ENCODE measurements around the gene TMEM175.

- TF ChIP-seq BCLAF1 (IDR thresholded peaks at IDR 0.05; ENCODE audit: borderline replicate concordance in 1 of 2, control insufficient read depth in 1 of 2, low read depth in 2 of 2, low read length in 1 of 2) = no peak
- TF ChIP-seq ZNF766 (CRISPR knock-in tag; conservative IDR thresholded peaks at IDR 0.05) = no peak
- no peak for TF ChIP-seq KLF6 (CRISPR knock-in tag; IDR thresholded peaks at IDR 0.05; ENCODE audit: borderline replicate concordance)
- no peak for TF ChIP-seq SIRT6 (IDR thresholded peaks at IDR 0.05; ENCODE audit: low read depth, low read length)
- no peak for TF ChIP-seq JUN (IDR thresholded peaks at IDR 0.05; ENCODE audit: borderline replicate concordance, low read depth, low read length)
- TF ChIP-seq JUN (CRISPR knock-in tag; IDR thresholded peaks at IDR 0.05; ENCODE audit: borderline replicate concordance) = no peak
- TF ChIP-seq MYC (IDR thresholded peaks at IDR 0.05; ENCODE audit: low read depth, low read length) = no peak
- TF ChIP-seq MYC (CRISPR knock-in tag; IDR thresholded peaks at IDR 0.05; ENCODE audit: borderline replicate concordance, low read depth) = no peak
- no peak for TF ChIP-seq RREB1 (CRISPR knock-in tag; IDR thresholded peaks at IDR 0.05)
- TF ChIP-seq PREB (CRISPR knock-in tag; IDR thresholded peaks at IDR 0.05) = no peak
- TF ChIP-seq SPI1 (IDR thresholded peaks at IDR 0.05; ENCODE audit: borderline replicate concordance, low read depth, low read length) = no peak
- no peak for TF ChIP-seq CHD1 (IDR thresholded peaks at IDR 0.05; ENCODE audit: low read length)
- TF ChIP-seq PTRF (tag; IDR thresholded peaks at IDR 0.05) = no peak
Measured at GRCh38 chr4:912548-913279, 19.5 kb upstream of the TMEM175 start.

All from K562 (cell line).